Keratinocyte (primary cell): ENCODE data around the gene CD33. TPM values are rescaled to one million over a fixed set of nuclear protein-coding genes. Genes with fewer than 3 reads are reported as not detected.

Experiments used
- DNase-seq: peaks from one replicate; pipeline ENCODE4 v3.0.0-alpha.2; 2011; ENCODE audit warnings: low read depth, missing footprints, low spot score
- FAIRE-seq: peaks from 2 replicates; lab custom pipeline; 2011; peaks lifted over from hg19 to GRCh38; lab: Jason Lieb, UNC
- H2AFZ ChIP-seq: 2 replicates; pipeline ENCODE4 v1.6.0; 2012; ENCODE audit warnings: low read length, control low read depth, inconsistent platforms; ENCODE audit not compliant: control insufficient read depth
- H3K27ac ChIP-seq: 2 replicates; pipeline ENCODE4 v1.5.1; 2011; ENCODE audit warnings: low read length; ENCODE audit not compliant: control insufficient read depth, insufficient read depth
- H3K27me3 ChIP-seq: 3 replicates; pipeline ENCODE4 v1.6.0; 2011; ENCODE audit warnings: low read length; ENCODE audit not compliant: control insufficient read depth, insufficient read depth; ENCODE audit errors: extremely low read depth
- H3K36me3 ChIP-seq, 2 experiments: 2 replicates in 1 of 2; 3 replicates in 1 of 2; pipeline ENCODE4 v1.5.1; 2011; ENCODE audit warnings: low read length in 2 of 2, mild to moderate bottlenecking in 1 of 2; ENCODE audit not compliant: control insufficient read depth in 2 of 2, insufficient read depth in 2 of 2; ENCODE audit errors: extremely low read depth in 1 of 2
- H3K4me1 ChIP-seq: 3 replicates; pipeline ENCODE4 v1.5.1; 2011; ENCODE audit warnings: low read length; ENCODE audit not compliant: control insufficient read depth, insufficient read depth; ENCODE audit errors: extremely low read depth
- H3K4me2 ChIP-seq: 3 replicates; pipeline ENCODE4 v1.6.0; 2011; ENCODE audit warnings: low read depth, low read length; ENCODE audit not compliant: control insufficient read depth, insufficient read depth; ENCODE audit errors: extremely low read depth
- H3K4me3 ChIP-seq, 3 experiments: fragments of 200-600 bp in 1 of 3; sonication (generic) in 1 of 3; 2 replicates in 2 of 3; 3 replicates in 1 of 3; pipeline ENCODE4 v1.5.1; 2011 to 2016; ENCODE audit warnings: low read length in 3 of 3, mild to moderate bottlenecking in 3 of 3, control low read depth in 2 of 3, inconsistent platforms in 1 of 3, low read depth in 1 of 3, mixed read lengths in 1 of 3, mixed run types in 1 of 3, moderate library complexity in 1 of 3; ENCODE audit not compliant: control insufficient read depth in 2 of 3, insufficient read depth in 2 of 3; ENCODE audit errors: extremely low read depth in 1 of 3
- H3K79me2 ChIP-seq: 2 replicates; pipeline ENCODE4 v1.6.0; 2012; ENCODE audit warnings: low read length; ENCODE audit not compliant: control insufficient read depth, insufficient read depth
- H3K9ac ChIP-seq: 3 replicates; pipeline ENCODE4 v1.6.0; 2011; ENCODE audit warnings: low read length; ENCODE audit not compliant: control insufficient read depth, insufficient read depth; ENCODE audit errors: extremely low read depth
- H3K9me1 ChIP-seq: 3 replicates; pipeline ENCODE4 v1.6.0; 2011; ENCODE audit warnings: low read length; ENCODE audit not compliant: control insufficient read depth, insufficient read depth; ENCODE audit errors: extremely low read depth
- H3K9me3 ChIP-seq: 2 replicates; pipeline ENCODE4 v1.5.1; 2012; ENCODE audit warnings: low read depth, low read length; ENCODE audit not compliant: control insufficient read depth
- H4K20me1 ChIP-seq: 3 replicates; pipeline ENCODE4 v1.6.0; 2011; ENCODE audit warnings: low read length; ENCODE audit not compliant: control insufficient read depth, insufficient read depth; ENCODE audit errors: extremely low read depth
- CTCF ChIP-seq, 3 experiments: IDR thresholded peaks in 1 of 3; conservative IDR thresholded peaks in 1 of 3; optimal IDR thresholded peaks in 1 of 3; 2 replicates in 2 of 3; 3 replicates in 1 of 3; pipeline versions ENCODE3 to v1.5.1; 2011; ENCODE audit warnings: low read length in 3 of 3, mild to moderate bottlenecking in 3 of 3, moderate library complexity in 2 of 3, control low read depth in 1 of 3, inconsistent platforms in 1 of 3; ENCODE audit not compliant: insufficient read depth in 2 of 3; ENCODE audit errors: extremely low read depth in 1 of 3
- EZH2 ChIP-seq: IDR thresholded peaks from one replicate; pipeline ENCODE4 v1.6.1; 2012; ENCODE audit warnings: inconsistent platforms, mild to moderate bottlenecking, low read length, moderate library complexity
- dilution Hi-C: fragments of 300-500 bp; cut with MboI; formaldehyde crosslinking; loops from one replicate; pipeline ENCODE4 v1.7.0; 2020; ENCODE audit warnings: low sequenced_read_pairs; ENCODE audit not compliant: extremely low pct_ligation_motif_present
- polyA plus RNA-seq, 5 experiments: library from polyadenylated mRNA; depleted of rRNA in 3 of 5; stranded (reverse) in 3 of 5; stranded (forward) in 1 of 5; unstranded in 1 of 5; fragments of >200 nt; gene quantifications; 1 replicate in 1 of 5; 2 replicates in 3 of 5; 3 replicates in 1 of 5; pipeline versions ENCODE4 v1.2.1 to v1.2.3, GENCODE V29; 2011 to 2012; ENCODE audit warnings: missing spikeins in 2 of 5, low read depth in 1 of 5, low replicate concordance in 1 of 5

Gene CD33
- polyA plus RNA-seq, 1 donor (not counting 4 experiments of a cell fraction or from before 2014, with no cell fraction given), result 0.16 TPM

- dilution Hi-C loops, result no loop called here
- no peaks in the 10 kb centered on the region for H3K9me3 ChIP-seq
- no peaks in the 10 kb centered on the region for H3K27me3 ChIP-seq
- no peak within 1 kb of the TSS for H2AFZ ChIP-seq
- no peak within 1 kb of the TSS for H3K27ac ChIP-seq
- no peaks in the 10 kb centered on the region for H3K79me2 ChIP-seq
- no peak within 1 kb of the TSS for H3K9ac ChIP-seq
- H4K20me1 ChIP-seq, result no peaks in the 10 kb centered on the region
- H3K4me2 ChIP-seq, result no peak within 1 kb of the TSS
- no peaks in the 10 kb centered on the region for H3K36me3 ChIP-seq
- TF ChIP-seq CTCF (optimal IDR thresholded peaks at IDR 0.05 in 1 of 3, IDR thresholded peaks at IDR 0.05 in 1 of 3, conservative IDR thresholded peaks at IDR 0.05 in 1 of 3; ENCODE audit: extremely low read depth in 1 of 3, insufficient read depth in 2 of 3, low read length in 3 of 3) (no peak), EZH2 (no peak)
- no peaks in the 10 kb centered on the region for H3K4me1 ChIP-seq
- H3K9me1 ChIP-seq, result no peaks in the 10 kb centered on the region
- DNase-seq (no peak), FAIRE-seq (no peak)
- no peak within 1 kb of the TSS for H3K4me3 ChIP-seq
Observed at GRCh38 chr19:51250786-51251467, 26.0 kb downstream of the CD33 start, which contains the start of gene SIGLECL1. Gene SIGLECL1 (plus strand): TSS chr19:51251080. CDS start chr19:51264073, 12,993 bp downstream.

GRCh38 chr19:51251468-51251820, 26.6 kb downstream of the CD33 start:
- Histone ChIP-seq H3K4me3 (no peak overlapping the region), H3K79me2 (no peaks in the 10 kb centered on the region), H4K20me1 (no peaks in the 10 kb centered on the region), H3K9me1 (no peaks in the 10 kb centered on the region), H2AFZ (no peak overlapping the region), H3K9me3 (no peaks in the 10 kb centered on the region), H3K36me3 (no peaks in the 10 kb centered on the region), H3K4me2 (no peak overlapping the region), H3K27me3 (no peaks in the 10 kb centered on the region), H3K4me1 (no peaks in the 10 kb centered on the region), H3K9ac (no peak overlapping the region), H3K27ac (no peak overlapping the region)
- DNase-seq (no peak), FAIRE-seq (no peak)
- dilution Hi-C loops, result no loop called here
- TF ChIP-seq CTCF (optimal IDR thresholded peaks at IDR 0.05 in 1 of 3, IDR thresholded peaks at IDR 0.05 in 1 of 3, conservative IDR thresholded peaks at IDR 0.05 in 1 of 3; ENCODE audit: extremely low read depth in 1 of 3, insufficient read depth in 2 of 3, low read length in 3 of 3) (no peak), EZH2 (no peak)
